ENCODE results near the gene ADAMTS17.

The ADAMTS17 gene

DNA sequence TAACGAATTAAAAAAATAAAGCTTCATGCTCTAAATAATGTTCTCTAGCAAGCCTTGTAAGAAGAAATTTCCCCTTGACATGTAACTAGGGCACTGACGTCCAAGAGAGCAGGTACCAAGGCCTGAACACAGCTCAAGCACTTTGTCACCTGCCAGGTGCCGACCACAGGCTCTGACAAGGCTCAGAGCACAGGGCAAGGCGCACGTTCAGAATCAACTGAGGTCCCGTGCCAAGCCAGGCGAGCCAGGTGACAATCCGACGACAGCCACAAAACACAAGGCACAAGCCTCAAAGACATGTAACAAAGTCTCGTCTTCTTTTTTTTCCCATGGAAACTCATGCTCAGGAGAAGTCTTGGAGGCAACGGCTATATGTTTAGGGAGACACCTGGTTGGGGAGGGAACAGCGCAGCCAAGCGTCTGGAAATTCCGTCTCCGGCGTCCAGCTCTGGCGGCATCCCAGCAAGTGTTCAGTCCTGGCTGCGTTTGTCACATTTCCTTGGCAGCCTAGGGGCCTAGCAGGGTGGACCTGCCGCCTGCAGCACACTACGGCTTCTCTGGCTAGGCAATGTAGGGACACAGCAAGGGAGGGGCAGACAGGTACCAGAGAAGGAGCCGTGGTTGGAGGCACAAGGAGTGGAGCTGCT is 76.7 kb downstream of the ADAMTS17 start:
- Histone ChIP-seq H3K9me3 (ENCODE audit: control insufficient read depth, low read length) (no peaks in the 10 kb centered on the region), H3K4me1 (no peaks in the 10 kb centered on the region), H3K4me2 (ENCODE audit: low read length) (no peak overlapping the region), H3K36me3 (ENCODE audit: control insufficient read depth, insufficient read depth, low read length) (no peaks in the 10 kb centered on the region), H3K79me2 (no peaks in the 10 kb centered on the region), H3K27me3 (ENCODE audit: control insufficient read depth, insufficient read depth, low read length) (no peaks in the 10 kb centered on the region), H3K9ac (no peak overlapping the region), H3K27ac (no peak overlapping the region), H3K4me3 (ENCODE audit: low read depth, low read length) (no peak overlapping the region), H2AFZ (no peak overlapping the region)
- TF ChIP-seq, protein P1, sequence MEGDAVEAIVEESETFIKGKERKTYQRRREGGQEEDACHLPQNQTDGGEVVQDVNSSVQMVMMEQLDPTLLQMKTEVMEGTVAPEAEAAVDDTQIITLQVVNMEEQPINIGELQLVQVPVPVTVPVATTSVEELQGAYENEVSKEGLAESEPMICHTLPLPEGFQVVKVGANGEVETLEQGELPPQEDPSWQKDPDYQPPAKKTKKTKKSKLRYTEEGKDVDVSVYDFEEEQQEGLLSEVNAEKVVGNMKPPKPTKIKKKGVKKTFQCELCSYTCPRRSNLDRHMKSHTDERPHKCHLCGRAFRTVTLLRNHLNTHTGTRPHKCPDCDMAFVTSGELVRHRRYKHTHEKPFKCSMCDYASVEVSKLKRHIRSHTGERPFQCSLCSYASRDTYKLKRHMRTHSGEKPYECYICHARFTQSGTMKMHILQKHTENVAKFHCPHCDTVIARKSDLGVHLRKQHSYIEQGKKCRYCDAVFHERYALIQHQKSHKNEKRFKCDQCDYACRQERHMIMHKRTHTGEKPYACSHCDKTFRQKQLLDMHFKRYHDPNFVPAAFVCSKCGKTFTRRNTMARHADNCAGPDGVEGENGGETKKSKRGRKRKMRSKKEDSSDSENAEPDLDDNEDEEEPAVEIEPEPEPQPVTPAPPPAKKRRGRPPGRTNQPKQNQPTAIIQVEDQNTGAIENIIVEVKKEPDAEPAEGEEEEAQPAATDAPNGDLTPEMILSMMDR (IDR thresholded peaks at IDR 0.05): no peak

DNA sequence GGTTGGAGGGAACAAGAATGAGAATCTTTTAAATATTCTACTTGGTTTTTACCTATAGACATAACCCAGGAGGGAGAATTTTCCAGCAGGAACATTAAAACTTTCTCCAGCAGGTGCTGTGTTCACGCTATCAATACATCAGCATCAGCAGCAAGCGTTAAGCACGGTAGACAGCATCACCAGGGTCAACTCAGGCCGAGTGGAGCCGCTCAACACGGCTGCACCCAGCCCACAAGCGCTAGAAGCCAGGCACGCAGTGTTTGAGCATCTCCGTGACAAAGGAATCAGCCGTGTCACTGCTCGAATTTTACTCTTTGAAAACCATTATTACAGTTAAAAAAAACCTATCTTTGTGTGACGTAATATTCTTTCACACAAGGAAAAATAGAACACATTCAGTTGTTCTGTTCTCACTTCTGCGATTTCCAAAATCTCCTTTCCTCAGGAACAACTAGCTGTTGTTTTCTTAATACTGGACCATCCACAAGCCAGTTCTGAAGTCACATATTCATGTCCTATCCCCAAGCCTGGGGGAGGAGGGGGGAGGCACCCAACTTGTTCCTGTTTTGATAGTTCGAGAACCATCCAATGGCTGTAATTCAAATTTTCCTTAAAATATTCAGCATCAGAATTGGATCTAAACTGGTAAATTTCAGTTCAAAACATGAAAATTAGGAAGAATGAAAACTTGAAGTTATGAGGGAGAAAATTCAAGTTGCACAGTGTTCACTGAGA is 77.9 kb downstream of the ADAMTS17 start:
- TF ChIP-seq, protein P1 (IDR thresholded peaks at IDR 0.05): no peak
- Histone ChIP-seq H3K9me3 (ENCODE audit: control insufficient read depth, low read length) (no peaks in the 10 kb centered on the region), H3K4me1 (no peaks in the 10 kb centered on the region), H3K4me3 (ENCODE audit: low read depth, low read length) (no peak overlapping the region), H2AFZ (no peak overlapping the region), H3K79me2 (no peaks in the 10 kb centered on the region), H3K9ac (no peak overlapping the region), H3K36me3 (ENCODE audit: control insufficient read depth, insufficient read depth, low read length) (no peaks in the 10 kb centered on the region), H3K4me2 (ENCODE audit: low read length) (no peak overlapping the region), H3K27me3 (ENCODE audit: control insufficient read depth, insufficient read depth, low read length) (no peaks in the 10 kb centered on the region), H3K27ac (no peak overlapping the region)

DNA sequence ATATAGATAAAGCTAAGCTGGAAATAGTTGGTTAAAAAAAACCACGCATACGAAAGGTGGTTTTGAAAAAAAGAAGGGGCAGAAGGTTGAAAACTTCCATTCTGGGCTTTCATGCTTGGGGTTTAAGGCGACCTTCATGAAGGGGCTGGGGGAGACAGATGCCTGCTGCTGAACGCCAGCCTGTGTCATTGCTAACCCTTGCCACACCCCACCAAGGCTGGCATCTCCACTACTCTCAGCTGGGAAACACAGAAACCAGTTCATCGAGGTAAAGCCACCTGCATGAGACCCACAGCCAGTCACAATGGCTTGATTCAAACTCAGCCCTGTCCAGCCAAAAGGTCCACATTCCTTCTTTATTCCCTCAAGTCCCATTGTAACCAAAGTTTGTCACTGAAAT is 78.7 kb downstream of the ADAMTS17 start:
- no peak overlapping the region for H3K9ac ChIP-seq
- TF ChIP-seq, protein P1 (IDR thresholded peaks at IDR 0.05): no peak

DNA sequence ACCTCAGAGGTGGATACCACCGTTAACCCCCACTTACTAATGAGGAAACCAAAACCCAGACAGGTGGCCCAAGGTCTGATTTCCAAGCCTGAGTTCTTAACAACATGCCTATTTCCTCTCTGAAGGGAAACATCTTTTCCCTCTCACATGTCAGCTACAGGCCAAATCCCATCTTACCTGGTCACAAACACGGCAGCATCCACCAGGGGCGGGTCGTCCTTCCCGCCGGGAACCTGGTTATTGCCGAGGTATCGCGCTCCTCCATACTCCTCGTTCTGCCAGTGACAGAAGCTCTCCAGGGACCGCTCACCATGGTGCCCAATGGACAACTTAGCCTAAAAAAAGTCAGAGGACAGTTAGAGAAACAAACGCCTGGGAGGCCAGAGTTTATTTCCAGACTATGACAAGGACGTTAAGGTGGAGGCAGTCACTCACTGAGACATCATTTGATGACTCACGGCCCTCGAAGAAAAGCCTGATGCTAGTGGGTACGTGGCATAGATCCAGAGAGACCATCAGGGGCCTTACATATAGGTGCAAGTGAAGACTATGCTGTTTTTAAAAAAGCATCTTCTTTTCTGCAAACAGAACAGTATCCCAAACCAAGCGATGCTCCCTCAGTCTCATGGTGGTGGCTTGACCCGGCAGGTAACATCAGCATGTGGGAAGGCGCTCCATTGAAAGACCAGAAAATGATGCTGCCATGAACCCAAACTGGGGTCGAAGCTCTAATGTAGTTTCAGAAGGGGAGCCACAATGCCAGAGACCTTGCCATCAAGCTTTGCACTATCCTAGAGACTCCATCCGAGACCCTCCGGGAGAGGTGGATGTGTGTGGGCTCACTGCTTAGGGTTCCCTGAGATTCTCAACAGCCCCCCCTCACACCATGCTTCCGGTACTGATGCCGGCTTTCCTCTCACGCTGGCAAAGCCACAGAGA is 80.2 kb downstream of the ADAMTS17 start:
- Histone ChIP-seq H3K9me3 (ENCODE audit: control insufficient read depth, low read length) (no peaks in the 10 kb centered on the region), H3K4me1 (no peaks in the 10 kb centered on the region), H3K4me3 (ENCODE audit: low read depth, low read length) (no peak overlapping the region), H3K4me2 (ENCODE audit: low read length) (no peak overlapping the region), H3K9ac (no peak overlapping the region), H3K36me3 (ENCODE audit: control insufficient read depth, insufficient read depth, low read length) (no peaks in the 10 kb centered on the region), H3K27ac (no peak overlapping the region), H3K27me3 (ENCODE audit: control insufficient read depth, insufficient read depth, low read length) (no peaks in the 10 kb centered on the region), H3K79me2 (no peaks in the 10 kb centered on the region), H2AFZ (no peak overlapping the region)
- TF ChIP-seq, protein P1 (IDR thresholded peaks at IDR 0.05): no peak

More for the DNA sequence above, 78.7 kb downstream of the ADAMTS17 start:
- H2AFZ ChIP-seq: no peak overlapping the region
- H3K27ac ChIP-seq: no peak overlapping the region
- H3K79me2 ChIP-seq: no peaks in the 10 kb centered on the region
- no peaks in the 10 kb centered on the region for H3K9me3 ChIP-seq (ENCODE audit: control insufficient read depth, low read length)
- H3K4me2 ChIP-seq (ENCODE audit: low read length): no peak overlapping the region
- no peak overlapping the region for H3K4me3 ChIP-seq (ENCODE audit: low read depth, low read length)
- H3K36me3 ChIP-seq (ENCODE audit: control insufficient read depth, insufficient read depth, low read length): no peaks in the 10 kb centered on the region
- H3K27me3 ChIP-seq (ENCODE audit: control insufficient read depth, insufficient read depth, low read length): no peaks in the 10 kb centered on the region
- H3K4me1 ChIP-seq: no peaks in the 10 kb centered on the region
